ENCODE data around the gene GPR152.
"Not testable (repeated sequence)": the region's sequence is repeated elsewhere in the genome, so short reads cannot be mapped to it uniquely, and the experiment has no call there.

Gene GPR152

GRCh38 chr11:67409261-67409666, 43.3 kb downstream of the GPR152 start:
- DNase-seq (ENCODE audit: low spot score) = peak; percentile 87

- DNase-seq (ENCODE audit: low spot score) = no peak
These were observed 43.9 kb downstream of the GPR152 start for GRCh38 chr11:67408437-67409200.

GRCh38 chr11:67407688-67408163, 44.8 kb downstream of the GPR152 start:
- DNase-seq (ENCODE audit: low spot score) = no peak

- no peak for DNase-seq (ENCODE audit: low spot score)
These were observed 45.4 kb downstream of the GPR152 start for GRCh38 chr11:67406969-67407687.

GRCh38 chr11:67406420-67406968, 46.0 kb downstream of the GPR152 start:
- DNase-seq (ENCODE audit: low spot score) = no peak

GRCh38 chr11:67405688-67406339, 46.7 kb downstream of the GPR152 start:
- no peak for DNase-seq (ENCODE audit: low spot score)

GRCh38 chr11:67405196-67405567, 47.3 kb downstream of the GPR152 start:
- DNase-seq (ENCODE audit: low spot score) = no peak

GRCh38 chr11:67404515-67405195, 47.9 kb downstream of the GPR152 start:
- peak; percentile 59 for DNase-seq (ENCODE audit: low spot score)

GRCh38 chr11:67403085-67403484, 49.4 kb downstream of the GPR152 start:
- not testable (repeated sequence) for DNase-seq (ENCODE audit: low spot score)

- not testable (repeated sequence) for DNase-seq (ENCODE audit: low spot score)
These were observed 50.2 kb downstream of the GPR152 start for GRCh38 chr11:67402192-67402839.

GRCh38 chr11:67401495-67402191, 50.9 kb downstream of the GPR152 start, which contains the start of gene PPP1CA:
Gene PPP1CA, minus strand, starts transcription at chr11:67401858. Its CDS starts 76 bp downstream, at chr11:67401782.
- DNase-seq (ENCODE audit: low spot score) = peak; percentile 90

Data from CD4-positive, alpha-beta T cell treated with Interleukin-6 at 100 ng/mL for 8 hours (primary cell).